IMR-90 (cell line): ENCODE measurements around the gene FAM117B. TPM values are rescaled to one million over a fixed set of nuclear protein-coding genes. Genes with fewer than 3 reads are reported as not detected.

ENCODE experiments used
- ATAC-seq: fragments of 200-7000 bp; cut with Tn5 transposase; 2 replicates; pipeline ENCODE4 v1.9.1; 2020; ENCODE audit warnings: low read depth, mild to moderate bottlenecking, moderate library complexity
- BruUV-seq: library from RNA; stranded (reverse); fragments of 400-500 nt; replicated peaks from 2 replicates; lab custom pipeline; 2021; lab: Mats Ljungman, UMichigan
- CTCF ChIA-PET: fragments of 300-600 bp; formaldehyde crosslinking; extraction: SDS; loops from one replicate; lab custom pipeline; 2021; ENCODE audit warnings: antibody characterized with exemption; lab: Yijun Ruan, JAX
- POLR2A ChIA-PET: fragments of 300-600 bp; sonication (Branson Sonifier 250); formaldehyde crosslinking; loops from one replicate; lab custom pipeline; 2022; ENCODE audit warnings: antibody characterized with exemption; ENCODE audit not compliant: unreplicated experiment; lab: Charles Lee
- DNase-seq: peaks from one replicate; pipeline ENCODE4 v3.0.0; 2013
- H2AFZ ChIP-seq: replicated peaks from 2 replicates; pipeline ENCODE3; 2013; ENCODE audit warnings: low read length, mild to moderate bottlenecking; ENCODE audit not compliant: poor library complexity
- H2AK5ac ChIP-seq: 2 replicates; pipeline ENCODE4 v1.6.1; 2013; ENCODE audit warnings: low read depth, low read length, inconsistent platforms
- H2AK9ac ChIP-seq: replicated peaks from 2 replicates; pipeline ENCODE3; 2013; ENCODE audit warnings: mild to moderate bottlenecking, low read depth, low read length, moderate library complexity; ENCODE audit not compliant: poor library complexity
- H2BK120ac ChIP-seq: 2 replicates; pipeline ENCODE4 v1.6.1; 2013; ENCODE audit warnings: low read depth, low read length, inconsistent platforms
- H2BK15ac ChIP-seq: 3 replicates; pipeline ENCODE4 v1.6.1; 2013; ENCODE audit warnings: low read depth, low read length, inconsistent platforms
- H2BK20ac ChIP-seq: 2 replicates; pipeline ENCODE4 v1.6.1; 2013; ENCODE audit warnings: low read depth, mild to moderate bottlenecking, inconsistent platforms, low read length, moderate library complexity
- H2BK5ac ChIP-seq: 2 replicates; pipeline ENCODE4 v1.6.1; 2013; ENCODE audit warnings: mild to moderate bottlenecking, low read depth, low read length, inconsistent platforms; ENCODE audit not compliant: poor library complexity, severe bottlenecking
- H3K14ac ChIP-seq: replicated peaks from 2 replicates; pipeline ENCODE4 v1.6.1; 2013; ENCODE audit warnings: low read depth, low read length, inconsistent platforms
- H3K18ac ChIP-seq: 2 replicates; pipeline ENCODE4 v1.6.1; 2013; ENCODE audit warnings: low read depth, low read length, control low read depth
- H3K23ac ChIP-seq: 2 replicates; pipeline ENCODE4 v1.6.1; 2013; ENCODE audit warnings: low read depth, low read length, inconsistent platforms
- H3K27ac ChIP-seq: 2 replicates; pipeline ENCODE4 v1.5.1; 2013; ENCODE audit warnings: mild to moderate bottlenecking, control low read depth, low read length; ENCODE audit not compliant: insufficient read depth
- H3K27me3 ChIP-seq: 2 replicates; pipeline ENCODE4 v1.6.1; 2013; ENCODE audit warnings: low read length; ENCODE audit not compliant: control insufficient read depth, insufficient read depth
- H3K36me3 ChIP-seq: 2 replicates; pipeline ENCODE4 v1.6.1; 2013; ENCODE audit warnings: low read length, mixed read lengths; ENCODE audit not compliant: control insufficient read depth, insufficient read depth
- H3K4ac ChIP-seq: 2 replicates; pipeline ENCODE4 v1.6.1; 2013; ENCODE audit warnings: low read depth, low read length, inconsistent platforms
- H3K4me1 ChIP-seq: 2 replicates; pipeline ENCODE4 v1.6.1; 2013; ENCODE audit warnings: low read length, mixed read lengths; ENCODE audit not compliant: control insufficient read depth, insufficient read depth
- H3K4me2 ChIP-seq: 2 replicates; pipeline ENCODE4 v1.6.1; 2013; ENCODE audit warnings: low read depth, mild to moderate bottlenecking, control low read depth, low read length, moderate library complexity
- H3K4me3 ChIP-seq: 2 replicates; pipeline ENCODE4 v1.5.1; 2013; ENCODE audit warnings: low read depth, mild to moderate bottlenecking, control low read depth, low read length, moderate library complexity; ENCODE audit not compliant: insufficient read depth
- H3K56ac ChIP-seq: 2 replicates; pipeline ENCODE4 v1.6.1; 2013; ENCODE audit warnings: low read length, inconsistent platforms; ENCODE audit not compliant: insufficient read depth; ENCODE audit errors: extremely low read depth
- H3K79me1 ChIP-seq, 2 experiments: 2 replicates each; pipeline ENCODE4 v1.6.1; 2013; ENCODE audit warnings: low read length in 2 of 2, inconsistent platforms in 1 of 2, low read depth in 1 of 2
- H3K9ac ChIP-seq: 2 replicates; pipeline ENCODE4 v1.6.1; 2013; ENCODE audit warnings: low read depth, low read length, control low read depth
- H3K9me1 ChIP-seq: 2 replicates; pipeline ENCODE4 v1.6.1; 2013; ENCODE audit warnings: low read length, inconsistent platforms; ENCODE audit not compliant: insufficient read depth
- H3K9me3 ChIP-seq: 2 replicates; pipeline ENCODE4 v1.6.1; 2013; ENCODE audit warnings: low read length; ENCODE audit not compliant: control insufficient read depth, insufficient read depth
- H4K20me1 ChIP-seq: 2 replicates; pipeline ENCODE4 v1.6.1; 2013; ENCODE audit warnings: low read length, inconsistent platforms; ENCODE audit not compliant: insufficient read depth
- H4K5ac ChIP-seq: 2 replicates; pipeline ENCODE4 v1.6.1; 2013; ENCODE audit warnings: mild to moderate bottlenecking, low read depth, low read length, control low read depth
- H4K8ac ChIP-seq, 2 experiments: 2 replicates each; pipeline ENCODE4 v1.6.1; 2013; ENCODE audit warnings: low read depth in 2 of 2, low read length in 2 of 2, control low read depth in 1 of 2, inconsistent platforms in 1 of 2
- H4K91ac ChIP-seq: 2 replicates; pipeline ENCODE4 v1.6.1; 2013; ENCODE audit warnings: low read depth, low read length, inconsistent platforms; ENCODE audit not compliant: insufficient read depth
- MAFK ChIP-seq: IDR thresholded peaks from 2 replicates; pipeline ENCODE4 v1.6.1; 2012; ENCODE audit warnings: low read depth, low read length, improper control_type of control experiment
- SMC3 ChIP-seq: fragments of 150-350 bp; IDR thresholded peaks from 2 replicates; pipeline ENCODE4 v1.6.1; 2016; ENCODE audit warnings: low read depth, mild to moderate bottlenecking, antibody characterized with exemption, low read length, moderate library complexity
- WGBS, 2 experiments: methylation state at CpG; one replicate each; pipeline versions ENCODE4 v1.1.5 to v1.1.7; 2013; ENCODE audit warnings: missing lambda C conversion rate in 2 of 2; ENCODE audit not compliant: insufficient read length in 1 of 2; ENCODE audit errors: extremely low coverage in 2 of 2; 5-methylcytosine and 5-hydroxymethylcytosine counted together
- dilution Hi-C: fragments of 300-500 bp; cut with HindIII; formaldehyde crosslinking; loops from one replicate; pipeline ENCODE4 v1.14.3; 2018; ENCODE audit warnings: low sequenced_read_pairs; ENCODE audit not compliant: unreplicated experiment
- in situ Hi-C: fragments of 300-500 bp; cut with MboI; formaldehyde crosslinking; loops from 3 replicates; pipeline ENCODE4 v1.14.3; 2019; ENCODE audit warnings: low sequenced_read_pairs, inconsistent platforms, mixed read lengths
- intact Hi-C: fragments of 100-400 bp; cut with micrococcal nuclease; formaldehyde crosslinking; loops from 2 replicates; pipeline ENCODE4 v1.10.0; 2022
- polyA plus RNA-seq, 3 experiments: library from polyadenylated mRNA; depleted of rRNA; stranded (reverse); fragments of >200 nt; gene quantifications; 2 replicates each; pipeline ENCODE4 v1.2.3, GENCODE V29; 2012; ENCODE audit warnings: low replicate concordance in 1 of 3
- total RNA-seq: library from RNA; depleted of rRNA; stranded (reverse); fragments of >200 nt; gene quantifications from 2 replicates; pipeline ENCODE4 v1.2.3, GENCODE V29; 2012

Gene FAM117B
- total and polyA plus RNA-seq, 2 of the 4 experiments (the other 2 are of a cell fraction) = 0.54 to 0.79 TPM

- no peaks in the 10 kb centered on the region for H3K4me1 ChIP-seq
- no peak overlapping the region for H3K56ac ChIP-seq
- no peak overlapping the region for H2AK9ac ChIP-seq
- H4K20me1 ChIP-seq = no peaks in the 10 kb centered on the region
- H3K9me3 ChIP-seq = no peaks in the 10 kb centered on the region
- no peak overlapping the region for H3K4me3 ChIP-seq
- H2AFZ ChIP-seq = no peak overlapping the region
- H4K91ac ChIP-seq = no peak overlapping the region
- H4K8ac ChIP-seq = no peak overlapping the region
- POLR2A ChIA-PET = no interaction called here
- no peak overlapping the region for H3K9ac ChIP-seq
- no peak overlapping the region for H3K4me2 ChIP-seq
- intact Hi-C loops (no loop called here), in situ Hi-C loops (no loop called here), dilution Hi-C loops (no loop called here)
- H3K4ac ChIP-seq = no peak overlapping the region
- no peaks in the 10 kb centered on the region for H3K9me1 ChIP-seq
- WGBS, 2 experiments = no CpG with 5 or more reads among the region's 5 CpGs
- no peak for DNase-seq
- H2BK5ac ChIP-seq = no peak overlapping the region
- no peaks in the 10 kb centered on the region for H3K79me1 ChIP-seq
- no peak overlapping the region for H3K18ac ChIP-seq
- CTCF ChIA-PET = no interaction called here
- no peak overlapping the region for H3K14ac ChIP-seq
- H3K27ac ChIP-seq = no peak overlapping the region
- H3K23ac ChIP-seq = no peak overlapping the region
- peaks cover 4% of the 10 kb centered on the region for H3K36me3 ChIP-seq
- H2AK5ac ChIP-seq = no peak overlapping the region
- H2BK120ac ChIP-seq = no peak overlapping the region
- ATAC-seq = no peak
- TF ChIP-seq SMC3 = no peak
- peak; percentile 69 for TF ChIP-seq MAFK
- H2BK20ac ChIP-seq = no peak overlapping the region
- BruUV-seq = no TSS peak
- H3K27me3 ChIP-seq = no peaks in the 10 kb centered on the region
- no peak overlapping the region for H4K5ac ChIP-seq
- H2BK15ac ChIP-seq = no peak overlapping the region
Measured at GRCh38 chr2:202765436-202765835, 130.7 kb downstream of the FAM117B start.
